GM12878 (cell line): ENCODE data around the gene COQ10B. TPM values are rescaled to one million over a fixed set of nuclear protein-coding genes. Genes with fewer than 3 reads are reported as not detected.

ENCODE experiments used
- ATAC-seq: fragments of 200-7000 bp; cut with Tn5 transposase; 3 replicates; pipeline ENCODE4 v1.9.1; 2020; ENCODE audit warnings: mild to moderate bottlenecking, moderate library complexity
- BruUV-seq: library from RNA; stranded (reverse); fragments of 400-500 nt; replicated peaks from 2 replicates; lab custom pipeline; 2021; lab: Mats Ljungman, UMichigan
- CTCF ChIA-PET: fragments of 300-600 bp; sonication (Branson Sonifier 250); formaldehyde crosslinking; extraction: SDS; loops from one replicate; lab custom pipeline; 2021; ENCODE audit warnings: inconsistent platforms; lab: Yijun Ruan, JAX
- POLR2A ChIA-PET: fragments of 350-600 bp; formaldehyde crosslinking; extraction: SDS; loops from one replicate; lab custom pipeline; 2021; ENCODE audit warnings: inconsistent platforms; lab: Charles Lee
- RAD21 ChIA-PET: fragments of 300-600 bp; sonication (Branson Sonifier 250); formaldehyde crosslinking; loops from one replicate; lab custom pipeline; 2023; ENCODE audit warnings: antibody characterized with exemption; ENCODE audit not compliant: unreplicated experiment; lab: Charles Lee
- SMC1A ChIA-PET: fragments of 300-600 bp; sonication (Branson Sonifier 250); formaldehyde crosslinking; loops from one replicate; lab custom pipeline; 2023; ENCODE audit not compliant: unreplicated experiment, uncharacterized antibody; lab: Charles Lee
- DNase-seq: peaks from one replicate; pipeline ENCODE4 v3.0.0-alpha.2; 2011; ENCODE audit warnings: low read depth, low spot score
- FAIRE-seq: peaks from 3 replicates; lab custom pipeline; 2011; peaks lifted over from hg19 to GRCh38; lab: Jason Lieb, UNC
- H2AFZ ChIP-seq: 2 replicates; pipeline ENCODE4 v1.6.0; 2011; ENCODE audit warnings: low read depth, low read length, control low read depth; ENCODE audit not compliant: control insufficient read depth
- H3K27ac ChIP-seq: 2 replicates; pipeline ENCODE4 v1.5.1; 2011; ENCODE audit warnings: control low read depth; ENCODE audit not compliant: control insufficient read depth, insufficient read depth
- H3K27me3 ChIP-seq, 2 experiments: replicated peaks in 1 of 2; 2 replicates each; pipeline versions ENCODE4 v1.6.0 to v1.6.1; 2011; ENCODE audit warnings: low read length in 1 of 2; ENCODE audit not compliant: control insufficient read depth in 2 of 2, insufficient read depth in 2 of 2
- H3K36me3 ChIP-seq, 2 experiments: 2 replicates each; pipeline ENCODE4 v1.5.1; 2011; ENCODE audit warnings: low read length in 1 of 2; ENCODE audit not compliant: control insufficient read depth in 2 of 2, insufficient read depth in 2 of 2
- H3K4me1 ChIP-seq: 2 replicates; pipeline ENCODE4 v1.6.1; 2011; ENCODE audit warnings: mild to moderate bottlenecking, low read length, moderate library complexity, mixed read lengths; ENCODE audit not compliant: control insufficient read depth, insufficient read depth
- H3K4me2 ChIP-seq: 2 replicates; pipeline ENCODE4 v1.6.0; 2011; ENCODE audit warnings: control low read depth; ENCODE audit not compliant: control insufficient read depth, insufficient read depth
- H3K4me3 ChIP-seq: fragments of 200-600 bp; sonication (generic); 2 replicates; pipeline ENCODE4 v1.5.1; 2016
- H3K79me2 ChIP-seq: 2 replicates; pipeline ENCODE4 v1.6.0; 2011; ENCODE audit warnings: low read length; ENCODE audit not compliant: control insufficient read depth, insufficient read depth
- H3K9ac ChIP-seq: 2 replicates; pipeline ENCODE4 v1.8.0; 2011; ENCODE audit warnings: low read length, control low read depth, mixed read lengths; ENCODE audit not compliant: control insufficient read depth, insufficient read depth
- H3K9me3 ChIP-seq: replicated peaks from 3 replicates; pipeline ENCODE4 v1.5.1; 2011; ENCODE audit warnings: mild to moderate bottlenecking, low read length; ENCODE audit not compliant: control insufficient read depth, insufficient read depth
- H4K20me1 ChIP-seq: 2 replicates; pipeline ENCODE4 v1.6.0; 2011; ENCODE audit not compliant: control insufficient read depth, insufficient read depth
- HDAC2 ChIP-seq: fragments of 200-600 bp; sonication (generic); IDR thresholded peaks from 2 replicates; pipeline ENCODE4 v1.6.1; 2017
- MYB ChIP-seq: fragments of 150-350 bp; IDR thresholded peaks from 2 replicates; pipeline ENCODE4 v1.6.1; 2014; ENCODE audit warnings: mild to moderate bottlenecking, low read depth, low read length, borderline replicate concordance
- NFYB ChIP-seq: IDR thresholded peaks from 2 replicates; pipeline ENCODE4 v1.6.1; 2011; ENCODE audit warnings: low read depth, mild to moderate bottlenecking, low read length, improper control_type of control experiment, moderate library complexity; ENCODE audit not compliant: insufficient read depth
- NR2C2 ChIP-seq: IDR thresholded peaks from 2 replicates; pipeline ENCODE4 v1.6.1; 2011; ENCODE audit warnings: borderline replicate concordance, low read depth; ENCODE audit not compliant: control insufficient read depth, insufficient read length
- POLR2AphosphoS5 ChIP-seq: IDR thresholded peaks from 2 replicates; pipeline ENCODE4 v1.6.1; 2011; ENCODE audit warnings: mild to moderate bottlenecking, low read length, inconsistent platforms
- POU2F2 ChIP-seq: IDR thresholded peaks from 3 replicates; pipeline ENCODE4 v1.6.1; 2011; ENCODE audit warnings: low read depth, mild to moderate bottlenecking, low read length, borderline replicate concordance
- RB1 ChIP-seq: fragments of 450-650 bp; formaldehyde crosslinking; IDR thresholded peaks from 2 replicates; pipeline ENCODE4 v1.6.1; 2017; ENCODE audit warnings: mild to moderate bottlenecking, borderline replicate concordance
- RELA ChIP-seq: fragments of 450-650 bp; IDR thresholded peaks from 2 replicates; pipeline ENCODE4 v1.8.0; 2014; ENCODE audit warnings: borderline replicate concordance; ENCODE audit not compliant: partially characterized antibody
- STAT3 ChIP-seq: IDR thresholded peaks from 2 replicates; pipeline ENCODE4 v1.6.1; 2011; ENCODE audit warnings: low read depth, low read length, improper control_type of control experiment
- TARDBP ChIP-seq: IDR thresholded peaks from 2 replicates; pipeline ENCODE4 v1.6.1; 2016; ENCODE audit warnings: borderline replicate concordance
- WGBS: methylation state at CpG from one replicate; pipeline ENCODE4 v1.1.6; 2016; ENCODE audit warnings: low lambda C conversion rate; ENCODE audit not compliant: insufficient replicate concordance, insufficient coverage; ENCODE audit errors: missing lambda C conversion rate; 5-methylcytosine and 5-hydroxymethylcytosine counted together
- in situ Hi-C: fragments of 300-500 bp; cut with MboI; formaldehyde crosslinking; loops from 9 replicates; pipeline ENCODE4 v1.14.3; 2018; ENCODE audit warnings: mixed read lengths
- intact Hi-C: fragments of 100-400 bp; cut with micrococcal nuclease; formaldehyde crosslinking; loops from one replicate; pipeline ENCODE4 v1.14.2; 2022; ENCODE audit not compliant: unreplicated experiment
- polyA plus RNA-seq, 11 experiments: library from polyadenylated mRNA; depleted of rRNA in 4 of 11; unstranded in 6 of 11; stranded (reverse) in 5 of 11; fragments of >200 nt; fragmentation: Nextera tagmentation in 4 of 11; fragmentation: Illumina TruSeq in 1 of 11; extraction: Ambion mirVana in 4 of 11; extraction: Trizol in 1 of 11; gene quantifications; 1 replicate in 1 of 11; 2 replicates in 10 of 11; pipeline versions ENCODE4 v1.2.1 to v1.2.3, GENCODE V29; 2011 to 2016; ENCODE audit warnings: inconsistent platforms in 2 of 11, missing spikeins in 2 of 11, low read depth in 1 of 11
- total RNA-seq, 4 experiments: library from RNA; depleted of rRNA in 3 of 4; stranded (reverse); fragments of >200 nt in 3 of 4; fragmentation: Illumina TruSeq in 1 of 4; extraction: Trizol in 1 of 4; gene quantifications; 2 replicates each; pipeline versions ENCODE4 v1.2.1 to v1.2.3, GENCODE V29; 2013 to 2021
- TF ChIP-seq, protein P1 (sequence below): fragments of 450-650 bp; IDR thresholded peaks from 2 replicates; pipeline ENCODE4 v1.6.1; 2017; ENCODE audit warnings: mild to moderate bottlenecking

COQ10B gene
- total and polyA plus RNA-seq, 10 of the 15 experiments (the other 5 are each of a cell fraction or from before 2014, with no cell fraction given), result 3.6 to 23.2 (median 13.2) TPM

DNA sequence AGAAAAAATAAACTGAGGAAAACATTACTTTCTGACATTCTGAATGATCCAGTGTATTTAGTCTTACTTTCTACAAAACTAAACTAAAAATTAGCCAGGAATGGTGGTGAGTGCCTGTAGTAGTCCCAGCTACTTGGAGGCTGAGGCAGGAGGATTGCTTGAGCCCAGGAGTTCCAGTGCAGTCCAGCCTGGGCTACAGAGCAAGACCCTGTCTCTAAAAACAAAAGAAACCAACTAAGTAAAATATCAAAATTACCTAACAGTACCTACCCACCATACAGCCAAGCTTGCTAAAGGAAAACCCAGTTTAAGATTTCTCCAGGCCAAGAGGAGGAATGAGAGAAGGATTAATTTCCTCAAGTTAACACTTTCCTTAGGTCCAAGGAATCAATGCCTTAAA, 43.3 kb downstream of the COQ10B start:
- H3K79me2 ChIP-seq, result peaks cover 90% of the 10 kb centered on the region
- peak overlapping the region; percentile 88 for H3K4me3 ChIP-seq
- ChIA-PET POLR2A (interaction anchor here (1.0 to 12.1 kb wide), 5 partner anchors 12 to 62 kb away, joined by 3 to 156 read pairs (median 5); partner anchors contain the start of genes COQ10B, MOB4 and SF3B1), RAD21 (interaction anchor here (0.6 to 4.2 kb wide), 7 partner anchors 40 to 209 kb away, joined by 3 to 22 read pairs (median 3); partner anchors contain the start of genes COQ10B and MARS2), CTCF (interaction anchor here (0.6 to 1.5 kb wide), 2 partner anchors 65 to 85 kb away, joined by 3 to 4 read pairs; no protein-coding TSS in a partner anchor), SMC1A (interaction anchor here (0.6 to 1.4 kb wide), 8 partner anchors 9 to 748 kb away, joined by 3 to 6 read pairs (median 4); partner anchors contain the start of gene SF3B1)
- in situ Hi-C loops (no loop called here), intact Hi-C loops (loop anchor here (2.0 to 5.0 kb wide), 3 partner anchors 68 to 281 kb away; no protein-coding TSS in a partner anchor)
- TF ChIP-seq RB1, result no peak
- peak; percentile 46; the same call in 1 of the 2 replicates for TF ChIP-seq POLR2AphosphoS5
- peaks cover 8 to 39% of the 10 kb centered on the region in 2 experiments for H3K36me3 ChIP-seq
- H3K27me3 ChIP-seq, result no peaks in the 10 kb centered on the region
- H3K4me1 ChIP-seq, result peaks cover 13% of the 10 kb centered on the region
- H3K4me2 ChIP-seq, result peak overlapping the region; percentile 93
- no peaks in the 10 kb centered on the region for H4K20me1 ChIP-seq
- H3K9ac ChIP-seq, result peak overlapping the region; percentile 58
- H2AFZ ChIP-seq, result no peak overlapping the region
- H3K27ac ChIP-seq, result peak overlapping the region; percentile 24; the same call in 1 of the 2 replicates
- no peak for ATAC-seq
- DNase-seq, result no peak
- no TSS peak for BruUV-seq
- no peak for FAIRE-seq
- H3K9me3 ChIP-seq, result no peaks in the 10 kb centered on the region

DNA sequence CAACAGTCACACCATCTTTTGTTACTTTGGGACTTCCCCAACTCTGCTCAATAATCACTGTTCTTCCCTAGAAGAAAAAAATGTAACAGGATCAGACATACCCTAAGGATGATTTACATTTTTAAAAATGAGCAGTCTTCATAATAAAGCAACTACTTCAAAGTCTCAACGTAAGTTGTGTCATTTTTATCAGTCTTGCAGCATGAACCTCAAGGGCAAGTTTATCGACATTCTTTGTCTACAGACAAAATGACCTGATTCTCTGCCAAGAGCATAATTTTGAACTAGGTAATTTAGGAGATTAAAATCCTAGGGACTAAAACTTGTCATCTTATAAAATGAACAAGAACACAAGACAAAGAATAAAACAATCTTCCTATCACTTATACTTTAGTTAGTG, 44.0 kb downstream of the COQ10B start:
- Histone ChIP-seq H3K27me3 (no peaks in the 10 kb centered on the region), H3K9ac (peak overlapping the region; percentile 70), H3K4me1 (peaks cover 13% of the 10 kb centered on the region), H3K79me2 (peaks cover 92% of the 10 kb centered on the region), H2AFZ (no peak overlapping the region), H4K20me1 (no peaks in the 10 kb centered on the region), H3K36me3 (peaks cover 5 to 32% of the 10 kb centered on the region in 2 experiments), H3K4me3 (peak overlapping the region; percentile 88), H3K9me3 (no peaks in the 10 kb centered on the region), H3K27ac (peak overlapping the region; percentile 24; the same call in 1 of the 2 replicates)
- SMC1A ChIA-PET, result interaction anchor here (1.1 to 1.5 kb wide), 4 partner anchors 8 to 63 kb away, joined by 3 to 5 read pairs (median 3); partner anchors contain the start of gene SF3B1
- DNase-seq (no peak), ATAC-seq (no peak)
- CTCF ChIA-PET, result interaction anchor here (1.2 to 1.5 kb wide), 2 partner anchors 65 to 108 kb away, joined by 3 to 4 read pairs; no protein-coding TSS in a partner anchor
- RAD21 ChIA-PET, result interaction anchor here (1.2 to 4.2 kb wide), 3 partner anchors 52 to 208 kb away, joined by 3 to 22 read pairs (median 4); partner anchors contain the start of gene MARS2
- intact Hi-C loops (loop anchor here (2.0 to 5.0 kb wide), 3 partner anchors 69 to 280 kb away; no protein-coding TSS in a partner anchor), in situ Hi-C loops (no loop called here)
- TF ChIP-seq RELA (no peak), TARDBP (no peak), HDAC2 (no peak), NR2C2 (no peak), MYB (no peak), STAT3 (no peak), NFYB (no peak), POU2F2 (no peak)
- TF ChIP-seq, protein P1, sequence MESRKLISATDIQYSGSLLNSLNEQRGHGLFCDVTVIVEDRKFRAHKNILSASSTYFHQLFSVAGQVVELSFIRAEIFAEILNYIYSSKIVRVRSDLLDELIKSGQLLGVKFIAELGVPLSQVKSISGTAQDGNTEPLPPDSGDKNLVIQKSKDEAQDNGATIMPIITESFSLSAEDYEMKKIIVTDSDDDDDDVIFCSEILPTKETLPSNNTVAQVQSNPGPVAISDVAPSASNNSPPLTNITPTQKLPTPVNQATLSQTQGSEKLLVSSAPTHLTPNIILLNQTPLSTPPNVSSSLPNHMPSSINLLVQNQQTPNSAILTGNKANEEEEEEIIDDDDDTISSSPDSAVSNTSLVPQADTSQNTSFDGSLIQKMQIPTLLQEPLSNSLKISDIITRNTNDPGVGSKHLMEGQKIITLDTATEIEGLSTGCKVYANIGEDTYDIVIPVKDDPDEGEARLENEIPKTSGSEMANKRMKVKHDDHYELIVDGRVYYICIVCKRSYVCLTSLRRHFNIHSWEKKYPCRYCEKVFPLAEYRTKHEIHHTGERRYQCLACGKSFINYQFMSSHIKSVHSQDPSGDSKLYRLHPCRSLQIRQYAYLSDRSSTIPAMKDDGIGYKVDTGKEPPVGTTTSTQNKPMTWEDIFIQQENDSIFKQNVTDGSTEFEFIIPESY, result no peak
- TF ChIP-seq, all 136 proteins: peak for 0
- H3K4me2 ChIP-seq, result peak overlapping the region; percentile 93
- BruUV-seq, result no TSS peak
- 0% methylated on average over 2 of the region's 2 CpGs for WGBS
- FAIRE-seq, result no peak
- POLR2A ChIA-PET, result interaction anchor here (1.0 to 12.1 kb wide), 5 partner anchors 18 to 64 kb away, joined by 4 to 156 read pairs (median 43); partner anchors contain the start of genes COQ10B, MOB4 and SF3B1
